Pericardium fibroblast (primary cell): ENCODE results near the gene LRRC37A3. TPM values are rescaled to one million over a fixed set of nuclear protein-coding genes. Genes with fewer than 3 reads are reported as not detected.

ENCODE experiments used
- total RNA-seq: library from RNA; depleted of rRNA; stranded (reverse); fragments of >200 nt; gene quantifications from 2 replicates; pipeline ENCODE4 v1.2.3, GENCODE V29; 2015

The LRRC37A3 gene
- 3.6 and 4.5 TPM in 2 replicates for total RNA-seq

DNA sequence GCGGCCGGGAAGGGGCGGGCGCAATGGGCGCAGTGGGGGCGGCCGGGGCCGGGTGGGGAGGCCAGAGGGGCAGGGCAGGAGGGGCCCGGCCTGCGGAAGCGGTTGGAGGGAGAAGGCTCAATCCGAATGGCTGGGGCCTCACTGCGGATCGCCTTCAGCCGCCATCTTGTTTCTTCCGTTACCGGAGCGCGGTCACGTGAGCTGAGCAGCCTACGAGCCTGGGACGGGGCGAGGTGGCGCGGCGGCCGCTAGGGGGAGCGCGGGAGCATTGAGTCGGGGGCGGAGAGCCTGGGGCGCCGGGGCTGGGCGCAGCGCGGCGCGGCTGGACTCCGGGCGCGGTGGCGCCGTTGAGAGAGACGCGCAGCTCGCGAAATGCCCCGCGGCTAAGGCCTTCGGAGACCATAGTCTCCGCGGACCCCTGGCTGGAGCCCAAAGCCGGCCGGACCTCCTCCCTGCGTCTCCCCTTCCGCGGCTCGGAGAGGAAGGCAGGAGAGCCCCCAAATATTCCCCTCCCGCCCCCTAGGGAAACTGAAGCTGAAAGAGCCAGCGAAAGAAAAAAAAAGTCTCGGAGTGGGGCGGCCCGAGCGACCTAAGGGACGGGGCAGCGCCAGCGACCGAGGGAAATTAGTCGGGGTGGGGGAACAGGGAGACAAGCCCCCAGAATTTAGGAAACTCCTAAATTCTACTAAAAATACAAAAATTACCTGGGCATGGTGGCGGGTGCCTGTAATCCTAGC lies at the start of gene LRRC37A3:
Gene LRRC37A3 (minus strand): TSS at position 190 of the 737 bp plus-strand sequence. CDS start 22,221 bp downstream, outside the sequence.

Other genes starting within 250 kb of the LRRC37A3 start
- 23.6 and 35.2 TPM in 2 replicates for gene GNA13, start 137.3 kb upstream of the LRRC37A3 start, total RNA-seq
- under 0.01 and 2.6 TPM in 2 replicates for gene RGS9, start 217.9 kb upstream of the LRRC37A3 start, total RNA-seq